H1 (cell line): Measurements from ENCODE around the gene LCLAT1. TPM values are rescaled to one million over a fixed set of nuclear protein-coding genes. Genes with fewer than 3 reads are reported as not detected.

Experiments
- CTCF ChIA-PET: fragments of 300-600 bp; sonication (Branson Sonifier 250); formaldehyde crosslinking; loops from one replicate; lab custom pipeline; 2021; ENCODE audit not compliant: partially characterized antibody; lab: Charles Lee
- POLR2A ChIA-PET: fragments of 300-600 bp; sonication (Branson Sonifier 250); formaldehyde crosslinking; loops from one replicate; lab custom pipeline; 2021; ENCODE audit warnings: inconsistent platforms; ENCODE audit not compliant: partially characterized antibody; lab: Charles Lee
- DNase-seq, 2 experiments: peaks; one replicate each; pipeline versions ENCODE4 v3.0.0 to v3.0.0-alpha.2; 2010 to 2022; ENCODE audit warnings: low spot score in 2 of 2, low read depth in 1 of 2, mixed read lengths in 1 of 2
- FAIRE-seq: peaks from 2 replicates; lab custom pipeline; 2011; peaks lifted over from hg19 to GRCh38; lab: Jason Lieb, UNC
- H2AFZ ChIP-seq: 2 replicates; pipeline ENCODE4 v1.8.1; 2012; ENCODE audit warnings: low read length, inconsistent platforms
- H2AK5ac ChIP-seq: 2 replicates; pipeline ENCODE4 v1.6.1; 2013; ENCODE audit warnings: low read depth, low read length
- H2BK120ac ChIP-seq: replicated peaks from 2 replicates; pipeline ENCODE3; 2013; ENCODE audit warnings: low read depth, low read length, inconsistent platforms
- H2BK12ac ChIP-seq: 2 replicates; pipeline ENCODE4 v1.6.1; 2013; ENCODE audit warnings: low read depth, low read length
- H2BK15ac ChIP-seq: 2 replicates; pipeline ENCODE4 v1.6.1; 2013; ENCODE audit warnings: low read length
- H2BK20ac ChIP-seq: 2 replicates; pipeline ENCODE4 v1.6.1; 2013; ENCODE audit warnings: low read length
- H2BK5ac ChIP-seq: 2 replicates; pipeline ENCODE4 v1.6.1; 2013; ENCODE audit warnings: low read depth, low read length
- H3K14ac ChIP-seq: 2 replicates; pipeline ENCODE4 v1.6.1; 2013; ENCODE audit warnings: inconsistent platforms; ENCODE audit not compliant: insufficient read length
- H3K18ac ChIP-seq: 2 replicates; pipeline ENCODE4 v1.6.1; 2013; ENCODE audit warnings: low read length; ENCODE audit errors: extremely low read depth
- H3K23ac ChIP-seq: 2 replicates; pipeline ENCODE4 v1.6.1; 2013; ENCODE audit warnings: inconsistent platforms; ENCODE audit not compliant: insufficient read length
- H3K23me2 ChIP-seq: 2 replicates; pipeline ENCODE4 v1.6.1; 2013; ENCODE audit warnings: low read depth, low read length
- H3K27ac ChIP-seq: 2 replicates; pipeline ENCODE4 v1.6.1; 2011; ENCODE audit warnings: low read depth, low read length, inconsistent platforms
- H3K27me3 ChIP-seq, 4 experiments: replicated peaks in 1 of 4; 1 replicate in 1 of 4; 2 replicates in 3 of 4; pipeline versions ENCODE4 v1.6.1 to v1.8.1; 2011 to 2013; ENCODE audit warnings: low read length in 3 of 4, mild to moderate bottlenecking in 3 of 4, inconsistent platforms in 2 of 4, mixed read lengths in 2 of 4, moderate library complexity in 1 of 4; ENCODE audit not compliant: control insufficient read depth in 3 of 4, insufficient read depth in 3 of 4; ENCODE audit errors: extremely low read depth in 1 of 4
- H3K36me3 ChIP-seq, 4 experiments: 2 replicates each; pipeline versions ENCODE4 v1.6.1 to v1.8.1; 2011 to 2013; ENCODE audit warnings: mild to moderate bottlenecking in 4 of 4, low read length in 3 of 4, moderate library complexity in 2 of 4, control low read depth in 1 of 4, inconsistent platforms in 1 of 4; ENCODE audit not compliant: insufficient read depth in 4 of 4, control insufficient read depth in 2 of 4
- H3K4ac ChIP-seq: replicated peaks from 2 replicates; pipeline ENCODE3; 2013; ENCODE audit warnings: low read length, low read depth, mixed read lengths, inconsistent platforms; ENCODE audit not compliant: insufficient read length
- H3K4me1 ChIP-seq, 4 experiments: replicated peaks in 1 of 4; 1 replicate in 1 of 4; 2 replicates in 3 of 4; pipeline versions ENCODE4 v1.6.1 to v1.8.1; 2011 to 2013; ENCODE audit warnings: low read length in 3 of 4, inconsistent platforms in 2 of 4, mixed read lengths in 1 of 4; ENCODE audit not compliant: insufficient read depth in 4 of 4, control insufficient read depth in 3 of 4
- H3K4me2 ChIP-seq, 2 experiments: 2 replicates each; pipeline versions ENCODE4 v1.6.1 to v1.8.1; 2011 to 2013; ENCODE audit warnings: low read depth in 2 of 2, low read length in 2 of 2, control low read depth in 1 of 2, inconsistent platforms in 1 of 2, mild to moderate bottlenecking in 1 of 2; ENCODE audit not compliant: insufficient read depth in 1 of 2
- H3K4me3 ChIP-seq, 4 experiments: fragments of 200-600, 300-600 bp in 1 of 4; sonication (generic), shearing (Covaris generic), sonication (Bioruptor Twin) in 1 of 4; 2 replicates each; pipeline versions ENCODE4 v1.5.1 to v1.8.1; 2011 to 2016; ENCODE audit warnings: low read length in 4 of 4, low read depth in 3 of 4, control low read depth in 2 of 4, inconsistent platforms in 2 of 4, mild to moderate bottlenecking in 2 of 4, mixed read lengths in 1 of 4, moderate library complexity in 1 of 4; ENCODE audit not compliant: insufficient read depth in 2 of 4; ENCODE audit errors: extremely low read depth in 1 of 4
- H3K56ac ChIP-seq: replicated peaks from 2 replicates; pipeline ENCODE3; 2013; ENCODE audit warnings: low read depth, mild to moderate bottlenecking, mixed read lengths, low read length, inconsistent platforms; ENCODE audit not compliant: insufficient read length
- H3K79me1 ChIP-seq: 2 replicates; pipeline ENCODE4 v1.6.1; 2013; ENCODE audit warnings: low read depth, low read length, control low read depth
- H3K79me2 ChIP-seq, 2 experiments: 2 replicates each; pipeline versions ENCODE4 v1.6.1 to v1.8.1; 2012 to 2013; ENCODE audit warnings: low read length in 2 of 2, mild to moderate bottlenecking in 2 of 2, inconsistent platforms in 1 of 2; ENCODE audit not compliant: insufficient read depth in 2 of 2, control insufficient read depth in 1 of 2
- H3K9ac ChIP-seq, 4 experiments: replicated peaks in 1 of 4; 1 replicate in 1 of 4; 2 replicates in 3 of 4; pipeline versions ENCODE4 v1.6.1 to v1.8.1; 2011 to 2013; ENCODE audit warnings: low read depth in 3 of 4, low read length in 3 of 4, control low read depth in 2 of 4, mild to moderate bottlenecking in 2 of 4, moderate library complexity in 2 of 4, inconsistent platforms in 1 of 4; ENCODE audit errors: extremely low read depth in 1 of 4
- H3K9me3 ChIP-seq, 2 experiments: 2 replicates each; pipeline versions ENCODE4 v1.6.1 to v1.8.1; 2012 to 2013; ENCODE audit warnings: mild to moderate bottlenecking in 2 of 2, moderate library complexity in 2 of 2, control low read depth in 1 of 2, inconsistent platforms in 1 of 2, low read depth in 1 of 2, low read length in 1 of 2, mixed read lengths in 1 of 2; ENCODE audit not compliant: insufficient read depth in 2 of 2
- H4K20me1 ChIP-seq, 2 experiments: replicated peaks in 1 of 2; 2 replicates each; pipeline versions ENCODE3 to v1.8.1; 2011 to 2013; ENCODE audit warnings: inconsistent platforms in 2 of 2, low read length in 2 of 2, mild to moderate bottlenecking in 1 of 2; ENCODE audit not compliant: insufficient read depth in 2 of 2, control insufficient read depth in 1 of 2
- H4K5ac ChIP-seq: 2 replicates; pipeline ENCODE4 v1.6.1; 2013; ENCODE audit warnings: low read length, low read depth, mixed read lengths, inconsistent platforms; ENCODE audit not compliant: insufficient read length
- H4K8ac ChIP-seq: 2 replicates; pipeline ENCODE4 v1.8.0; 2013; ENCODE audit warnings: mild to moderate bottlenecking, moderate library complexity, low read length, inconsistent platforms; ENCODE audit not compliant: insufficient read depth; ENCODE audit errors: extremely low read depth
- H4K91ac ChIP-seq: replicated peaks from 2 replicates; pipeline ENCODE3; 2013; ENCODE audit warnings: low read length, mixed read lengths, inconsistent platforms; ENCODE audit not compliant: insufficient read length
- JUND ChIP-seq: IDR thresholded peaks from 2 replicates; pipeline ENCODE4 v1.6.1; 2011; ENCODE audit warnings: mild to moderate bottlenecking, improper control_type of control experiment, low read length
- RFX5 ChIP-seq: IDR thresholded peaks from 2 replicates; pipeline ENCODE4 v1.6.1; 2011; ENCODE audit warnings: low read depth, low read length, improper control_type of control experiment, borderline replicate concordance
- WGBS, 2 experiments: shearing (Covaris generic) in 1 of 2; methylation state at CpG; one replicate each; pipeline versions ENCODE4 v1.1.6 to v1.1.7; 2013 to 2015; ENCODE audit warnings: low lambda C conversion rate in 2 of 2, mixed read lengths in 2 of 2, inconsistent platforms in 1 of 2, low coverage in 1 of 2, missing lambda C conversion rate in 1 of 2; ENCODE audit not compliant: insufficient replicate concordance in 2 of 2, insufficient coverage in 1 of 2, insufficient read length in 1 of 2; ENCODE audit errors: extremely low coverage in 1 of 2, missing lambda C conversion rate in 1 of 2; 5-methylcytosine and 5-hydroxymethylcytosine counted together
- polyA plus RNA-seq, 7 experiments: library from polyadenylated mRNA; depleted of rRNA in 3 of 7; stranded (reverse) in 5 of 7; unstranded in 2 of 7; fragments of >200 nt in 5 of 7; fragments of 200-250 nt in 2 of 7; gene quantifications; 1 replicate in 5 of 7; 2 replicates in 1 of 7; 4 replicates in 1 of 7; pipeline versions ENCODE4 v1.2.1 to v1.2.3, GENCODE V29; 2011 to 2013; ENCODE audit warnings: missing spikeins in 2 of 7, mixed read lengths in 2 of 7
- total RNA-seq: library from RNA; stranded (reverse); fragmentation: NEBNext Ultra II Directional; extraction: Animal tissue kit (Norgen Biotek cat#: 25700); gene quantifications from 2 replicates; pipeline ENCODE4 v1.2.1, GENCODE V29; 2021

LCLAT1 gene
- total and polyA plus RNA-seq, 2 of the 8 experiments (the other 6 are each of a cell fraction or from before 2014, with no cell fraction given): 7.6 to 22.0 TPM

DNA sequence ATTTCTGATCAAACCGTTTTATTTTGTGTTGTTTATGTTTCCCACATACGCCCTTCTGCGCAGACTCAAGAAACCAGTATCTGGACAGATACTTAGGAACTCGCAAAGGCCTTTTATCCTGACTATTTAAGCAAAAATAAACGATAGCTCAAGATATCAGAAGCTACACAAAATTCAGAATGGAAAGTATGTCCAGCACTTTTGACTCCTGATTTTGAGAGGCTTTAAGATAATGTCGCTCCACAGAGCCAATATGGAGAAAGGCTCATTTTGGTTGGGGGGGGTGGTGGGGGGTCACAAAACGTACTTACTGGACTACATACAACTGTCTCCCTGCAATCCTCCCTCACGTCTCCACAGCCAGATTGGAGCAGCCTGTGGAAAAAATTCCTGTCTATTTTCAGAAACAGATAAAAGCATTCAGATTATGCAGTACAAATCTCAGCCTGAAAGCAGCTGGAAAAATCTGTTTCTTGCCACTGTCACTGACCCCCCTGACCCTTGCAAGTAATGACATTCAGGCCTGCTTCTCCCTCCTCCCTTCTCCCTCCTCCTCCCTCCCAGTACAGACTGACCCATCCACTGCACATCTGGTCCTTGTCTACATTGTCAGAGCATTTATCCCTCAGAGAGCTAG lies 34.9 kb upstream of the LCLAT1 start:
- H4K91ac ChIP-seq: no peak overlapping the region
- POLR2A ChIA-PET: no interaction called here
- H3K27me3 ChIP-seq: no peaks in the 10 kb centered on the region; a peak in 1 of 7 replicates
- no peak overlapping the region for H3K4me3 ChIP-seq
- no peaks in the 10 kb centered on the region for H3K23me2 ChIP-seq
- TF ChIP-seq RFX5 (no peak), JUND (no peak)
- no peaks in the 10 kb centered on the region for H3K36me3 ChIP-seq
- no peak overlapping the region for H2BK120ac ChIP-seq
- no peak overlapping the region for H2BK15ac ChIP-seq
- H3K23ac ChIP-seq: no peak overlapping the region
- no peak overlapping the region for H2BK12ac ChIP-seq
- no peak overlapping the region for H3K56ac ChIP-seq
- H4K8ac ChIP-seq: no peak overlapping the region
- no peak for DNase-seq
- no peak overlapping the region for H2BK20ac ChIP-seq
- H3K18ac ChIP-seq: no peak overlapping the region
- H2AK5ac ChIP-seq: no peak overlapping the region
- no peaks in the 10 kb centered on the region for H3K9me3 ChIP-seq
- H3K4ac ChIP-seq: no peak overlapping the region
- no peaks in the 10 kb centered on the region for H3K79me1 ChIP-seq
- no peak overlapping the region for H2AFZ ChIP-seq
- H3K27ac ChIP-seq: no peak overlapping the region
- H4K5ac ChIP-seq: no peak overlapping the region
- H3K79me2 ChIP-seq: no peaks in the 10 kb centered on the region
- H3K9ac ChIP-seq: no peak overlapping the region
- 87% methylated on average over 8 of the region's 8 CpGs; no CpG with 5 or more reads in 1 of the 2 experiments for WGBS, 2 experiments
- CTCF ChIA-PET: interaction anchor here (0.6 kb wide), 2 partner anchors 156 to 203 kb away, joined by 3 read pairs; no protein-coding TSS in a partner anchor
- H3K4me1 ChIP-seq: 0 out of 7 replicates have a peak, but pooled peaks cover 0 to 3% (median 0%) of the 10 kb centered on the region in 4 experiments
- H2BK5ac ChIP-seq: no peak overlapping the region
- no peak overlapping the region for H3K14ac ChIP-seq
- FAIRE-seq: no peak
- no peak overlapping the region for H3K4me2 ChIP-seq
- H4K20me1 ChIP-seq: no peaks in the 10 kb centered on the region
